ENCODE results near the gene SLC9C2. TPM values are rescaled to one million over a fixed set of nuclear protein-coding genes. Genes with fewer than 3 reads are reported as not detected.
"Not testable (repeated sequence)": the region's sequence is repeated elsewhere in the genome, so short reads cannot be mapped to it uniquely, and the experiment has no call there.

Gene SLC9C2
- total RNA-seq, 1 experiment from 2014 or later: not detected

DNA sequence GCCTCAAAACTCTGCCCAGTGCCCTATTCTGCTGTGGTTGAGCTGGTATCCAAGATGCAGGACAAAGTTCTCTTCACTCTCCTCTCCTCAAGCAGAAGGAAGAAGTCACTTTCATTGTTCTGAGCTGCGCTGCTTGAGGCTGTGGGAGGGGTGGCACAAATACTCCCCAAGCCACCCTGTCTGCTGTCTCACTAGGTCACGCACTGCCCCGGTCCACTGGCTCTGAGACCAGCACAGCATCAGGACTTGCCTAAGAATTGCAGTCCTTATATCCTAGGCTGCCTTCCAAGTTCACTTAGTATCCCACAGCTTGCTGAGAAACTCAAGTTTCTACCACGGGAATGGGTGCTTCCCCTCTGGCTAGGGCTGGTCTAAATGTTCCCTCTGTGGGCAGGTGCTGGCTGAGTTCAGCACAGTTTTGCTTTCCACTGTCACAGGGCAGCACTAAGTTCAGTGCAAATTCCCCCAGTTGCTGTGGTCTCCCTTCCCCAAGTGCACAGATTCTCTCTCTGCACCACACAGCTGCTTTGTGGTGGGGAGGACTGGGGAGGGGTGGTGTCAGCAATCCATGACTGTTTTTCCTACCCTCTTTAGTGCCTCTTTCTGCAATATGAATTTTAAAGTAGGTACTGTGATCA lies 32.4 kb downstream of the SLC9C2 start:
- ChIA-PET POLR2A (ENCODE audit: unreplicated experiment) (interaction anchor here (0.5 kb wide), 1 partner anchor 61 kb away, joined by 3 read pairs; no protein-coding TSS in a partner anchor), CTCF (no interaction called here)
- Histone ChIP-seq H3K9me2 (ENCODE audit: insufficient read depth) (no peaks in the 10 kb centered on the region), H3K4me1 (replicated peaks; ENCODE audit: insufficient read depth) (no peaks in the 10 kb centered on the region), H3K4me3 (no peak overlapping the region), H4K20me1 (ENCODE audit: insufficient read depth) (no peaks in the 10 kb centered on the region), H3K4me2 (no peak overlapping the region), H3K27me3 (ENCODE audit: insufficient read depth, low read depth) (no peaks in the 10 kb centered on the region), H3F3A (ENCODE audit: insufficient read depth, low read depth) (no peaks in the 10 kb centered on the region), H3K79me2 (ENCODE audit: low read depth) (no peaks in the 10 kb centered on the region), H3K36me3 (ENCODE audit: low read depth) (no peaks in the 10 kb centered on the region), H3K27ac (no peak overlapping the region), H2AFZ (no peak overlapping the region), H3K9me3 (ENCODE audit: insufficient read depth, low read depth) (no peaks in the 10 kb centered on the region)
- no peak for TF ChIP-seq EZH2 (IDR thresholded peaks at IDR 0.05; ENCODE audit: low read depth)
- TF ChIP-seq, protein P1, sequence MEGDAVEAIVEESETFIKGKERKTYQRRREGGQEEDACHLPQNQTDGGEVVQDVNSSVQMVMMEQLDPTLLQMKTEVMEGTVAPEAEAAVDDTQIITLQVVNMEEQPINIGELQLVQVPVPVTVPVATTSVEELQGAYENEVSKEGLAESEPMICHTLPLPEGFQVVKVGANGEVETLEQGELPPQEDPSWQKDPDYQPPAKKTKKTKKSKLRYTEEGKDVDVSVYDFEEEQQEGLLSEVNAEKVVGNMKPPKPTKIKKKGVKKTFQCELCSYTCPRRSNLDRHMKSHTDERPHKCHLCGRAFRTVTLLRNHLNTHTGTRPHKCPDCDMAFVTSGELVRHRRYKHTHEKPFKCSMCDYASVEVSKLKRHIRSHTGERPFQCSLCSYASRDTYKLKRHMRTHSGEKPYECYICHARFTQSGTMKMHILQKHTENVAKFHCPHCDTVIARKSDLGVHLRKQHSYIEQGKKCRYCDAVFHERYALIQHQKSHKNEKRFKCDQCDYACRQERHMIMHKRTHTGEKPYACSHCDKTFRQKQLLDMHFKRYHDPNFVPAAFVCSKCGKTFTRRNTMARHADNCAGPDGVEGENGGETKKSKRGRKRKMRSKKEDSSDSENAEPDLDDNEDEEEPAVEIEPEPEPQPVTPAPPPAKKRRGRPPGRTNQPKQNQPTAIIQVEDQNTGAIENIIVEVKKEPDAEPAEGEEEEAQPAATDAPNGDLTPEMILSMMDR (conservative IDR thresholded peaks at IDR 0.05): no peak
- intact Hi-C loops (cut with micrococcal nuclease; ENCODE audit: unreplicated experiment): no loop called here
- no peak for DNase-seq
- no TSS peak for BruUV-seq (replicated peaks)

- no peaks in the 10 kb centered on the region; the same call in 1 of the 2 replicates for H3K9me3 ChIP-seq (ENCODE audit: insufficient read depth, low read depth)
- H3K36me3 ChIP-seq (ENCODE audit: low read depth): no peaks in the 10 kb centered on the region
- H3K4me1 ChIP-seq (replicated peaks; ENCODE audit: insufficient read depth): no peaks in the 10 kb centered on the region
- TF ChIP-seq EZH2 (IDR thresholded peaks at IDR 0.05; ENCODE audit: low read depth): no peak
- TF ChIP-seq, protein P1 (conservative IDR thresholded peaks at IDR 0.05): no peak
- no peak overlapping the region for H3K4me2 ChIP-seq
- H2AFZ ChIP-seq: no peak overlapping the region
- no peak for DNase-seq
- intact Hi-C loops (cut with micrococcal nuclease; ENCODE audit: unreplicated experiment): no loop called here
- H4K20me1 ChIP-seq (ENCODE audit: insufficient read depth): no peaks in the 10 kb centered on the region
- no peaks in the 10 kb centered on the region for H3K9me2 ChIP-seq (ENCODE audit: insufficient read depth)
- H3K27me3 ChIP-seq (ENCODE audit: insufficient read depth, low read depth): no peaks in the 10 kb centered on the region
- ChIA-PET POLR2A (ENCODE audit: unreplicated experiment) (no interaction called here), CTCF (no interaction called here)
- BruUV-seq (replicated peaks): no TSS peak
- no peak overlapping the region for H3K4me3 ChIP-seq
- no peaks in the 10 kb centered on the region for H3F3A ChIP-seq (ENCODE audit: insufficient read depth, low read depth)
- H3K79me2 ChIP-seq (ENCODE audit: low read depth): no peaks in the 10 kb centered on the region
- no peak overlapping the region for H3K27ac ChIP-seq
Observed at GRCh38 chr1:173568483-173568882, 34.4 kb downstream of the SLC9C2 start.

GRCh38 chr1:173563846-173564245 lies 39.0 kb downstream of the SLC9C2 start:
- H3K79me2 ChIP-seq (ENCODE audit: low read depth); H3K4me1 ChIP-seq (replicated peaks; ENCODE audit: insufficient read depth); H3K27ac ChIP-seq; H3K27me3 ChIP-seq (ENCODE audit: insufficient read depth, low read depth); H3K4me3 ChIP-seq; H3F3A ChIP-seq (ENCODE audit: insufficient read depth, low read depth); CTCF ChIA-PET; H3K4me2 ChIP-seq; BruUV-seq (replicated peaks); H3K36me3 ChIP-seq (ENCODE audit: low read depth); H3K9me2 ChIP-seq (ENCODE audit: insufficient read depth); POLR2A ChIA-PET (ENCODE audit: unreplicated experiment); H3K9me3 ChIP-seq (ENCODE audit: insufficient read depth, low read depth); intact Hi-C loops (cut with micrococcal nuclease; ENCODE audit: unreplicated experiment); DNase-seq; H4K20me1 ChIP-seq (ENCODE audit: insufficient read depth); H2AFZ ChIP-seq: not testable (repeated sequence)

DNA sequence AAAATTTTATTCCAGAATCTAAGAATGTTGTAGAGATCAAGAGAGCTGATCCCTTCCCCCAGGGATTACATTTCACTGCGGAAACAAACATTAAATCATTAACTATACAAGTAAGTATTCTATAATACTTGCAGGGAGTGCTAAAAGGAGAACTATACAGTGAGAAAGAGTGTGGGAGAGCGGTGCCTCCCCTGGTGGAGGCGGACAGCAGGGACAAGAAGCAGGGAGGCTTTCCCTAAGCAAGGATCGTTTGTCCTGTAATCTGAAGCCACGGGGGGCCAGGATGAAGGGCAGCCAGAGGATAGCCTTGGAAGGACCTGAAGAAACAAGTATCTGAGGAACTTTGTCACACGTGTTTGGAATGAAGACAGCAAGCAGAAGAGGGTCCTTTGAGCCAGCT lies 40.1 kb downstream of the SLC9C2 start:
- Histone ChIP-seq H3K4me2 (no peak overlapping the region), H4K20me1 (ENCODE audit: insufficient read depth) (no peaks in the 10 kb centered on the region), H3F3A (ENCODE audit: insufficient read depth, low read depth) (no peaks in the 10 kb centered on the region), H3K27me3 (ENCODE audit: insufficient read depth, low read depth) (no peaks in the 10 kb centered on the region), H3K79me2 (ENCODE audit: low read depth) (no peaks in the 10 kb centered on the region), H3K4me1 (replicated peaks; ENCODE audit: insufficient read depth) (no peaks in the 10 kb centered on the region), H3K36me3 (ENCODE audit: low read depth) (no peaks in the 10 kb centered on the region), H3K9me3 (ENCODE audit: insufficient read depth, low read depth) (no peaks in the 10 kb centered on the region; the same call in 1 of the 2 replicates), H3K9me2 (ENCODE audit: insufficient read depth) (no peaks in the 10 kb centered on the region), H3K27ac (no peak overlapping the region), H3K4me3 (no peak overlapping the region), H2AFZ (no peak overlapping the region)
- TF ChIP-seq, protein P1 (conservative IDR thresholded peaks at IDR 0.05): no peak
- intact Hi-C loops (cut with micrococcal nuclease; ENCODE audit: unreplicated experiment): no loop called here
- no peak for DNase-seq
- no TSS peak for BruUV-seq (replicated peaks)
- CTCF ChIA-PET: no interaction called here
- POLR2A ChIA-PET (ENCODE audit: unreplicated experiment): no interaction called here
